HuH-7 (cell line): ENCODE measurements around the gene IFRD2.
"Not testable (repeated sequence)": the region's sequence is repeated elsewhere in the genome, so short reads cannot be mapped to it uniquely, and the experiment has no call there.

ENCODE experiments used
- DNase-seq: peaks from one replicate; pipeline ENCODE4 v3.0.0; 2011; ENCODE audit warnings: low spot score

The IFRD2 gene

DNA sequence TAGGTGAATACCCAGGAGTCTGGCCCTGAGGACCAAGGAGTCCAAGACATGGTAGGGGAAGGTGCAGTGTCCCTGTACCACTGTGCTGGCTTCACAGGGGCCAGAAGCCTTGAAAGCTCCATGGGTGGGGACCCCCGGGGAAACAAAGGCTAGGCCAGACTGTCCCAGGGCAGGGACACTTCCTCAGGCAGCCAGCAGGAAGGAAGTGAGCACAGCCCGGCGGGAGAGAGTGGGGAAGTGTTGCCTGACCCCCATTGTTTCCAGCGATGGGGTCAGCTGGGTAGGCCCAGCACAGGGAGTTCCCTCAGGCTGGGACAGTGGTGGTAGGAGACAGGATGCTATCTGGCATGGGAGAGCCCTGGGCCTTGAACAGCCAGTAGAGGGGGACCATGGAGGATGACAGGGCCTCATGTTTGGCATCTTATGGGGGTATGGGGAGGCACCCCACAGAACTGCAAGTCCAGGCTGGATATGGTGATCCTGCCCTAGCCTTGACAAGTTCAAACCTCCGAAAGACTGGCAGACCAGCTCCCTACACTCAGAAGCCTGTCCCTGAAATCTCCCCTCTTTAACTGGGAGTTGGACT is 31.5 kb upstream of the IFRD2 start:
- no peak for DNase-seq

DNA sequence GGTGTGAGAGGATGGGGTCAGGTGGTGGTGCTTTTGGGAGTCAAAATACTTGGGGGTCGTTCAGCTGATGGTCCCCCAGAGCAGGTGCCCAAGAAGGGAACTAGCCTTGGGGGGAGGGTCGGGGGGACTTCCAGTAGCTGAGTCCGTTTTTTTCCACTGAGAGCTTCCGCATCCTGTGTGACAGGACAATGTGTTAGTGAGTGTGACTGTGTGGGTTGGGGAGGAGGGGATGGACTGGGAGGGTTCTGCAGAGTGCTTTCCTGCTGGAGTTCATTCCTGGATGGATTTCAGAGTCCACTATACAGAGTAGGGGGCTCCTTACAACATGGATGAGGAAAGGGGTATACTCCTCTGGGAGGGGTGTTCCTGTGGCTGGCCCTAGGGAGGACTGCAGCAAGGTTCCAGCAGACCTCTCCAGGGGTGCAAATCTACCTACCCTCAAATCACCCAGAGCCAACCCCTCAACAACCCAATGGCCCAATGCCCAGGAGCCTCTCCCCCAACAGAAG is 30.9 kb upstream of the IFRD2 start:
- DNase-seq = no peak

DNA sequence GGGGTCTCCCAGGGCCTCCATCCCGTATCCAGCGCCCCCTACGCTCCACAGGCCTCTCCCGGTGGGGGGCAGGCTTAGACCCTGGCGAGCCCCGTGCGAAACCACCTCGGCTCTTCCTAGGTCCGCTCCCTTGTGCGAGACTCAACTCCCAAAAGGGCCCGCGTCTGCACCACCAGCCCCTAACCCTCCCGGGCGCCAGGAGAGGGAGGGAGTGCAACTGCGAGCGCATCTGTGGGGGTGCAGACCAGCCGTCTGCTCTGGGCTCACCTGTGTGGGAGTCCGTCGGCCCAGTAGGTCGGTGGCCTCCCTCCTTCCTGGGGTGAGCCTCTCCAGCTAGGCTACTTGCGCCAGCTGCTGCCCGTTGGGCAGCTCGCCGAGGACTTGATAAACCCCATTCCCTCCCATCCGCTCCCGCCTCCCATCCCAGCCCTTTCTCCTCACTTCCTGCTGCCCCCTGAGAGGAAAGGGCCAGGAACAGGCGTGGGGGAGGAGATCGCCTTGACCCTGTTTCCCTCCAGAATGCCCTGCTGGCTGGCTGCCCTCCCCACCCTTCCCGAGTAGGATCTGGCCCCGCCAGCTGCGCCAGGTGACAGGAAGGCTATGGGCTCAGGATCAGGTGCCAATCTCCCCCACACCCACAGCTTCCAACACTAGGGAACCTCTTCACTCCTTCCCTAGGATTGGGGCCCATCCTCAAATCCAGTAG is 30.3 kb upstream of the IFRD2 start, which contains the start of gene HYAL2:
Gene HYAL2, minus strand, starts transcription at position 360 of the 706 bp plus-strand sequence. CDS start 2,256 bp downstream, outside the sequence.
- DNase-seq = no peak

DNA sequence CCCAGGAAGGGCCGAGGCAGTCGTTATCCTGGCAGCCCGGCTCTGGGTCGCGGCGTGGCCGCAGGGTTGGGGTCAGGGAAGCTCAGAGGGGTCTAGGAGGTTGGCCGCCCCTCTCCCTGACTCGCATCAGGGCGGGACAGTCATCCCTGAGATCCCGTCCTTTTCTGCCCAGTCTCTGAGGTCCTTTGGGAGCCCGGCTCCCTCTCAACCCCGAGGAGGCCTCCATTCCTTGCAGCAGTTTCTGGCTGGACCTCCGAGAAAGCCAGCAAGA is 29.8 kb upstream of the IFRD2 start:
- no peak for DNase-seq

DNA sequence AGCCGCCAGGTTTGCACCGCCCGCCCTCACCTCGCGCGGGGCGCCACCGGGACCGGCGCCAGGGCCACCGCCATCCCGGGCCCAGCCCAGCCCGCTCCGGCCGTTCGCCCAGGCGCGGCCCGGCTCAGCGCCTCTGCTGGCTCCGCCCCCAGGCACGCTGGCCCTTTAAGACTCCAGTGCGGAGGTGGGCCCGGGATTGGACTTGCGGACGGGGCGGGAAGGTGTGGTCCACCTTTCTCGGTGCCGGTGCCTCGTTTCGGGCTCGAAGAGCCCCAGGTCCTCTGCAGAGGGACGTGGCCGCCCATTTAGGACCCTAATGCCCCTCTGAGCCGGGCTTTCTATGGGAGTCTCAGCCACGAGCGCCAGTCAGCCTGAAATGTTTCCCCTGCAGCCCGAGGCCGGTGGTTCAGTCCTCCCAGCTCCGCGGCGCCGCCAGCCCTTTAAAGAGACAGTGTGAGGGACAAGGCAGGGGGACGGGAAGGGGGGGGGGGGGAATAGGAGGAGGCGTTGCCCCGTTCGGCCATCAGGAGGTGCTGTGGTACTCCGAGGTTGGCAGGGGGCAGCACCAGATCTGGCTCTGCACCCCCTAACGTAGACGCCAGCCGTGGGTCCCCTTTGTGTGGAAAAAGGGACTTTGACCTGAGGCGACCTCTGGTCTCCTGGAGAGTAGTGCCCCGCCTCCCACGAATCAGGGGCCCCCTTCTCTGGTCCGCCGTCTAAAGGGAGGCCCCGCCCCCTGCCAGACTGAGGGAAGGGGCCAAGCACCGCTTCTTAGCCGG is 29.3 kb upstream of the IFRD2 start:
- peak; percentile 91 for DNase-seq

DNA sequence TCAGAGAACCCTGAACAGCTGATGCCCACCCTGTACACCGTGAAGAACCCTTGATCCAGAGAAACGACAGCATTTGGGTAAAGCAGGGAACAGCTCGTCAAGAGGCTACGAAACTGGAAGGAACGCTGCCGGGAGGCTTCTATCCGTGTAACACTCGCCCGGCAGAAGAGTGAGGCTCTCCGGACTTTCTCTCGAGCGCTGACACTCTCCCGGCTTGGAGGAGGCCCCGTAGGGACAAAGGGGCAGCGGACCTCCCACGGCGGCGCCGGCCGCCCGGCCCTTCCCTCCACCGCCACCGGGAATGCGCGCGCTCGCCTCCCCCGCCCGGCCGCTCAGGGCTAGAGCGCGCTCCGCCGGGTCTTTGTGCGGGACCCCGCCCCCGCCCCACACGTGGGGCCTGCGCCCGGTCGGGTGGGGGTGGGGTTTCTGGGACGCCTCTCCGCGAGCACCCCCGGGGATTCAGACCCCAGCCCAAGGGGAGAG is 28.7 kb upstream of the IFRD2 start:
- peak; percentile 77 for DNase-seq

DNA sequence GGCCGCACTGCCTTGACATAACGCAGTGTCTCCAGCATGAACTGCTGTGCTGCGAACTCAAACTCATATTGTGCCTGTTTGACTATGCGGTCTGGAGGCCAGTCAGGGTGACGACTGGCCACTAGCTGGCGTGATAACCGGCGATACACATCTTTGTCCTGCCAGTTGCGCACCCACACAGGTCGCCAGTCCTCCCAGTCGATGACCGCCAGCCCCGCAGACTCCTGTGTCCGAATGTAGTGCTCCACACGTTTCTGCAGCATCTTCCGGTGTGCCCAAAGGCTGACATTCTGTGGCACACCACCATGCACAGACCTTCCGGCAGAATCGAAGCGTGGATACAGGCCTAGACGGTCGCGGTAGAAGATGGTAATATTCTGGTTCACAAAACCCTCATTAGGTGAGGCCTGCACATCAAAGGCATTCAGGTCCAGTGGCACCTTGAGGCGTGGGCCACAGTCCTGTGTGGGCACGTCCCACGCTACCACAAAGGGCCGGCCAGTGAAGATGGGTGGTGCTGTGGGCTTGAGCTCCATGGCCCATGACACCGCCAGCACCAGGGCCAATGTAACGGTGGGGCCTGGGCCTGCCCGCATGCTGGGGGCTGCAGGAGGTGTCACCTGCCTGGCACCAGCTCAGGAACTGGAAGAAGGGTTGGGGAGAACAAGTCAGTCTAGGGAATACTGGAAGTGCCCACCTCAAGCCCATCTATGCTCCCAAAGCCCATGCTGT is 27.8 kb upstream of the IFRD2 start:
- DNase-seq = no peak

DNA sequence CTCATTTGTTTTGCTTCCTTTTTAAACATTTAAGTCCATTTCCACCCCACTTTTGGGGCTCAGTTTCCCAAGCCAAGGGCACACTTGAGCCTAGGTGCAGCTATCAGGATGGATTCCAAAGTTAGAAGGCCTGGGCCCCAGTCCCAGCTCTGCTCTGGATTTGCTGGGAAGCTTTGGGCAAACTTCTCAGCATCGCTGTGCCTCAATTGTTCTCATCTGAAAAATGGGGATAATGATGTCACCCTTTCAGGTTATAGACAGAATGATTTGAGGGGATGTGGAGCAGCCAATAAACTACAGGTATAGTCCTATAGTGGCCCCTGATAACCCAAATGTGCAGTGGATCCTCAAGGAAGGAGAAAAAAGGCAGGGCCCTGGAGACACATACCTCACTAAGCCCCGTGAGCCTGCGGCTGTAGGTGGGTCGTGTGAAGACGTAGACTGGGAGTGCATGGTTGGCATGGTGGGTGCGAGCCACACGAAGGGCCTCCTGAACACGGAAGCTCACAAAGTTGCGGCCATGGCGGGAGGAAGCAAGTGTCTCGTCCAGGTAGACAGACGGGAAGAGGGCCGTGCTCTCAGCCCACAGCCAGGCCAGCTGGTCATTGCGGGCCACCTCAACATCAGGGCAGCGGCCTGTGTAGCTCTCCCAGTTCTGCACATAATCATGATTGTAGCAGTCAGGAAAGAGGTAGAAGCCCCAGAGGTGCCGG is 27.1 kb upstream of the IFRD2 start:
- DNase-seq = no peak

DNA sequence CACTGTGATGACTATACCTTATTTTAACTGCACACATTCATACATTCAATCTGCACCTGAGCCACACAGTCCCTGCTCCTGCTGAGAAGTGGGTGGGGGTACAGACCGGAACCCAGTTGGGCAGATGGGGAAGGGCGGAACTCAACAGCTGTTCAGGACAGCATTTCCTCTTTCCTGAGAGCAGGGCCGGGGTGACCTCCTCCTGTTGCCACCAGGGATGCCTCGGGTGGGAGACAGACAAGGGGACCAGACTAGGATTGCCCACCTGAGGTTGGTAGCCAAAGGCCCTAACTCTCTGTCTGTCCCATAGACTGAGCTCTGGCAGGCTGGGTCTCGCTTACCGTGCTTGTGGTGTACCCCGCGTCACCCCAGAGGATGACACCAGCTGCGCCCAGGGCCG is 26.4 kb upstream of the IFRD2 start:
- no peak for DNase-seq

DNA sequence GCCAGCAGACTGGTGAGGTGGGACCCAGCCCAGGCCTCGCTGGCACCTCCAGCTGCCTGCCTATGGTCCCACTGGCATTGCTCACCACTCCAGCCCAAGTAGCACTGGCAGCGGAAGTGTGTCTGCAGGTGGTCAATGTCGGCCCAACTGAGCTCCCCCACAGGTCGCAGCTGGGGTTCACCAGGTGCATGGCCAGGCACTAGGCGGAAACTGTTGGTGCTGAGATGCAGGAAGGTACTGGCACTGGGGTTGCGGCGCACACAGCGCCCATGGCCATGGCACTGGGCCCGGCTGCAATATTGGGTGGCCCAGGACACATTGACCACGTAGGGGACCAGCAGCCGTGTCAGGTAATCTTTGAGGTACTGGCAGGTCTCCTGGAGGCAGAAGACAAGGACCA is 25.9 kb upstream of the IFRD2 start:
- no peak for DNase-seq

DNA sequence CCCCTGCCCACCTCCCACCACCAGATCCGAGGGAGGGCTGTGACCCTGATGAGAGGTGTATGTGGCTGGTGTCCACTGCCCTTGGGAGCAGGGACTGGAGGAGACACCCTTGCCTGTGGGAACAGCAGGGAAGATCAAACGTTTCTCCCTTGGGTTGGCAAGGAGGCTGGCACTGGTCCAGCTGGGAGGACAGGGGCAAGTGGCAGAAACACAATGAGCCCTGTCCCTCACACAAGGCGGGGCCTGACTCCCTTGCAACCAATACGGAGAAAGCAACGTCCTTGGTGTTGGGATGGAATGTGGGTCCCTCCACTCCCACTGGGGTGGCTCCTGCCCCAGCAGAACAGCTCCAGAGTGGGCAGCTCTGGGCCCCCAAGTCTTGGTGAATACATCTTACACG is 25.1 kb upstream of the IFRD2 start:
- no peak for DNase-seq

DNA sequence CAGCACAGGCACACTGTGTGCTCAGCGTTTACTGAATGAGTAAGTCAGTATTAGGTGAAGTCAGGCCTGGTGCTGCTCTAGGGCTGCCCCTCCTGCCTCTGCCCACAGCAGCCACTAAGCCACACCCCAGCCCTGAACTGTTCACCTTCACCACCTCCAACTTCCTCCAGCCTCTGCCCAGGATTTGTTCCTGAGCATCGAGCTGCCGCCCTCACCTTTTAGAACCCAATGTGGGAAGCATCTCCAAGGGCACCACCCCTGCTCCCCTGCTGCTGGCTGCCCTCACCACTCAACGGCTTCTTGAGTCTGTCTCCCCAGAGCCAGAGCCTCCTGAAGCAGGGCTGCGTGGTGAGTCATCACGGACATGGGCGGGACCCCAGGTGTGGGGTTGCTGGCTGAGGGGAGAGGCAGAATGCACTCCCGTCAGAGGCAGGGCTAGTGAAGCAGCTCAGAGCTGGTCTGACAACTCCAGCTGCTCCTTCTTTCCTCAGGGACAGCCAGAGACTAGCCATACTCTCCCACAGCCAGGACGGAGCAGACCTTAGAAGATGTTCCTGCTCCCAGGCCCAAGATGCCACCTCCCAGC is 24.5 kb upstream of the IFRD2 start:
- DNase-seq = no peak

DNA sequence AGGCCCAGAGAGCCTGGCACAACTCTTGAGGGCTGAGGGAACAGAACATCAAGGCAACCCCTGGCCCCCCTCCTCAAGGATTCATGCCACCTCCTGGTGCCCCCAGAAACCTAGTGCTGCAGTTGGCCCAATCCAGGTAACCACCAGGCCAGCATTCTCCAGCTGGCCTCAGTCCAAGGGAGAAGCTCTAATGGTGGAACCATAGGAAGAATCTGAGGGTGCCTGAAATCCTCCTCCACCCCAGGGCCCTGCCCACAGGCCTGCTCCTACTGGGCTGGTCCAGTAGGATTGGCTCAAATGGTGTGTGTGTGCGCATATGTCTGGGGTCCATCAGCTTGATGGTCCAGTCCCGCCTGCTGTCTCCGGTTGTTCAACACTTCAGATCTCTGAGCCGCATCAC is 22.6 kb upstream of the IFRD2 start:
- DNase-seq = no peak

DNA sequence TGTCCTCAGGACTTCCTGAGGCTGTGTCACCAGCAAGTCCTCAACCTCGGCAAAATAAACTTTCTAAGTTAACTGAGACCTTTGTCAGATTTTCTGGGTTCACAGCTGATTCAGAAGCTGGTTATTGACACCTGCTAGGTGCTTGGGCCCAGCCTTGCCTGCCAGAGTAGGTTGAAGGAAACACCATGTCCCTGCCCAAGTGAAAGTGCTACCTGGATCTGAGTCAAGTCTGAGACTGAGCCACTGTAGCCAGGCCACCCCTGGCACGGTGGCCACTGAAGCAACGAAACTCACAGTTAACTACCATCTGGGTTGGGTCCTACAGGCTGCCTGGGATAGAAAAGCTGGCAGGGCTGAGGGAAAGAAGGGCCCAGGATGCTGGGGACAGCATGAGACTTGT is 22.1 kb upstream of the IFRD2 start:
- no peak for DNase-seq

DNA sequence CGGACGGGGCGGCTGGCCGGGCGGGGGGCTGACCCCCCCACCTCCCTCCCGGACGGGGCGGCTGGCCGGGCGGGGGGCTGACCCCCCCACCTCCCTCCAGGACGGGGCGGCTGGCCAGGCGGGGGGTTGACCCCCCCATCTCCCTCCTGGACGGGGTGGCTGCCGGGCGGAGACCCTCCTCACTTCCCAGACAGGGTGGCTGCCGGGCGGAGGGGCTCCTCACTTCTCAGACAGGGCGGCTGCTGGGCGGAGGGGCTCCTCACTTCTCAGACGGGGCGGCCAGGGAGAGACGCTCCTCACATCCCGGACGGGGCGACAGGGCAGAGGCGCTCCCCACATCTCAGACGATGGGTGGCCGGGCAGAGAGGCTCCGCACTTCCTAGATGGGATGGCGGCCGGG is 19.8 kb upstream of the IFRD2 start:
- not testable (repeated sequence) for DNase-seq

DNA sequence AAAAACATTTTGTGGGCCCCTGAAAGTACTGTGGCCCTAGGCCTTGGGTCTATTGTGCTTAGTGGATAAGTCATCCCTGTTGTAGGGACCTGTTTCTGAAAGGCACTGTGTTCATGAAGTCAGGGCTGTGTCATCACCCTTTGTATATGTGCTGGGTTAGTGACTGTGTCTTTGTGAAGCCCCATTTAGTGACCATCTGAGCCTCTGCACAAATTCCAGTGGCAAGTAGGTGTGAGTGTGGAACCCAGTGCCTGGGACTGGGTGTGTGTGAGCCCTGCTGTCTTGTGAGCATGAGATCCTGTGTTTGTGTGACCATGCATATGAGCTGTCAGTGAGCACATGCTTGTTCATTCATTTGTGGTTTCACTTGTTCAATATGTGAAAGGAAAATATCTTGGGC is 12.4 kb upstream of the IFRD2 start:
- DNase-seq = no peak

DNA sequence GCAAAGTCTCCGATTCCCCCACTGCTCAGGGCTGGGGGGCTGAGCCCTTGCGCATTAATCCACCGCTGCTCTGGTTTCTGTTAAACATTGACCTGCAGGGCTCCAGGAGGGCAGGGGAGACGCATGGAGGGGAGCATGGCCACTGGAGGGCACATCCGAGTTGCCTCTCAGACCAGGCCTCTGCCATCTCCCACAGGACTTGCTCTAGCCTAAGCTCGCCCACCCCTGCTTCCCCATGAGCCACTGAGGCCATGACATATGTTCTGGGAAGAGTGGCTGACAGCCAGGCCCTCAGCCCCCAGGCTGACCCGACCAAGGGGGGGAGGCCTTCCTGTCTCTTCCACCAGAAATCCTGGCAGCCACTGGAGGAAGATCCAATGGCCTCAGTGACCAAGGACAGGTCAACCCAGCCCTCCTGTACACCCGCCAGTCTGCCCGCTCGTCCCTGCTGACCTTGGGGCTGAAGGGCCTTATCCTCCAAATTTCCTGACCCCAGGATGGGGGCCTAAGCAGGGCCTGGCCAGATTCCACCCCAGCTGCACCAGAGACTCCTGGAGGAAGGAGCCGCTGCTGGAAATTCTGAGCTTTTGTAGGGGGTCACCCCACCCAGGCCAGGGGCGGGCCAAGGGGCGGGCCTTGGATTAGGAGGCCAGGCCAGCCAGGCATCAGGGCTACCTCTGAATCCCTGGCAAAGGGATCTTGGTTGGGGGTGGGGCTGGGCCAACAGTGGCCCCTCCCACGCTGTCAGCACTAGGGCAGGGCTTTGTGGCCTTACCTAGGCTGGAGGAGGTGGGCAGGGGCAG is 11.0 kb upstream of the IFRD2 start, which contains the start of gene HYAL1:
Gene HYAL1, minus strand, starts transcription at position 562 of the 803 bp plus-strand sequence. CDS start 618 bp downstream, outside the sequence.
- DNase-seq = no peak

DNA sequence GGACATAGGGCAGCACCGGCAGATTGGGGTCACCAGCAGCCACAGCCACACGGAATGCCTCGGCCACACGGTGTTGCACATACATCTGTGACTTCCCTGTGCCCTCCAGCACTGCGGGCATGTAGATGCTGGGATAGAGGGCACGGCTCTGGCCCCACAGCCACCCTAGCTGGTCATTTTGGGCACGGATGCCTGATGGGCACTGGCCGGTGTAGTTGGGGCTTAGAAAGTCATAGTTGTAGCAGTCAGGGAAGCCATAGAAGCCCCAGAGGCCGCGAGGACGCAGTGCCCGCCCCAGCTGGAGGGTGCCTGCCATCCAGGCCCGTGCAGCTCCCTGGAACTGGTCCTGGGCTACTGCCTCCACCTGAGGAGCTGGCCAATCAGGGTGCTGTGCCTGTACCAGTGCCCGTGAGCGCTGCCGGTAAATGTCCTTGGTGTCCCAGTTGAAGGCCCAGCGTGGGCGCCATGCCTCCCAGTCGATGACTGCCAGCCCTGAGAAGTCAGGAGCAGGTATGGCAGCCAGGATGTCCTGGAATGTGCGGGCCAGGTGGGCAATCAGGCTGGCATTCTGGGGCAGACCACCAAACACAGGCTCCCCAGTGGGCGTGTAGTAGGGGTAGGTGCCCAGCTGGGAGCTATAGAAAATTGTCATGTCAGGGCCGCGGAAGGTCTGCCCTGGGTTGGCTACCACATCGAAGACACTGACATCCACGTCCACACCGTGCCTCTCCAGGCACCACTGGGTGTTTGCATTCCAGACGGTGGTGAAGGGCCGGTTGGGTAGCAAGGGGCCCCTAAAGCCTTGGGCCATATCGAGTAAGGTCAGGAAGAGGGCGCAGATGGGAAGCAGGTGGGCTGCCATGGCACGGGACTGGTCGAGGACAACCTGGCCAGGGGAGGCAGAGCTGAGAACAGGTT is 10.1 kb upstream of the IFRD2 start:
- DNase-seq = no peak

DNA sequence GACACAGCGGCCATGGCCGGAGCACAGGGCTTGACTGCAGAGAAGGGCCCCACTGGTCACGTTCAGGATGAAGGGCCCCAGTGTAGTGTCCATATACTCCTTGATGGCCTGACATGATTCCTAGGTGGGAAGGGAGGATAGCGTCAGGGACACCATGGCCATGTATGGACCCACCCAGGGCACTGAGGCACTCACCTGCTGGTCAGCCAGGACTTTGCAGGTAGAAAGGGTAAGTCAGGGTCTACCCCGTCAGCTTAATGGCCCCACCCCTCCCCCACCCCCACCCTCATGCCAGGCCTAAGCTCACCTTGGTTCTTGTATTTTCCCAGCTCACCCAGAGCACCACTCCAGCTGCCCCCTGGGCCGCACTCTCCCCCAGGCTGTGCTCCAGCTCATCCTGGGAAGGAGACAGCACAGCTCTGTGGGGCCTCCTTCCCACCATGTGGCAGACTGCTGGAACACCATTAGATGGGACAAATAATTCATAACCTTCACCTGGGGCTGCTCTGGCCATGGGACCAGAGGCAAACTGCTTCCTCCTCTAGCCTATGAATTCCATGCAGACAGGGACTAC is 8.5 kb upstream of the IFRD2 start:
- DNase-seq = no peak
